Measurements from ENCODE around the gene LCN15.

DNA sequence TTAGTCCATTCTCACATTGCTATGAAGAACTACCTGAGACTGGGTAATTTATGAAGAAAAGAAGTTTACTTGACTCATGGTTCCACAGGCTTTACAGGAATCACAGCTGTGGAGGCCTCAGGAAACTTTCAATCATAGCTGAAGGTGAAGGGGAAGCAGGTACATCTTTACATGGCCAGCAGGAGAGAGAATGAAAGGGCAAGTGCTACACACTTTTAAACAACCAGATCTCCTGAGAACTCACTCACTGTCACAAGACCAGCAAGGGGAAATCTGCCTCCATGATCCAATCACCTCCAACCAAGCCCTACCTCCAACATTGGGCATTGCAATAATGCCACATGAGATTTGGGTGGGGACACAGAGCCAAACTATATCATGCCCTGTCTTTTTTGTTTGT lies 12.5 kb downstream of the LCN15 start:
- no peak for TF ChIP-seq YY1 (IDR thresholded peaks at IDR 0.05; ENCODE audit: insufficient read depth, insufficient read length)
- no peak for TF ChIP-seq ZNF274 (IDR thresholded peaks at IDR 0.05; ENCODE audit: low read depth, low read length)
- TF ChIP-seq SUZ12 (IDR thresholded peaks at IDR 0.05; ENCODE audit: extremely low read depth, insufficient read depth, insufficient read length), result no peak

Measured in NT2/D1 (cell line).